ENCODE data around the gene KIF18B.

The KIF18B gene

DNA sequence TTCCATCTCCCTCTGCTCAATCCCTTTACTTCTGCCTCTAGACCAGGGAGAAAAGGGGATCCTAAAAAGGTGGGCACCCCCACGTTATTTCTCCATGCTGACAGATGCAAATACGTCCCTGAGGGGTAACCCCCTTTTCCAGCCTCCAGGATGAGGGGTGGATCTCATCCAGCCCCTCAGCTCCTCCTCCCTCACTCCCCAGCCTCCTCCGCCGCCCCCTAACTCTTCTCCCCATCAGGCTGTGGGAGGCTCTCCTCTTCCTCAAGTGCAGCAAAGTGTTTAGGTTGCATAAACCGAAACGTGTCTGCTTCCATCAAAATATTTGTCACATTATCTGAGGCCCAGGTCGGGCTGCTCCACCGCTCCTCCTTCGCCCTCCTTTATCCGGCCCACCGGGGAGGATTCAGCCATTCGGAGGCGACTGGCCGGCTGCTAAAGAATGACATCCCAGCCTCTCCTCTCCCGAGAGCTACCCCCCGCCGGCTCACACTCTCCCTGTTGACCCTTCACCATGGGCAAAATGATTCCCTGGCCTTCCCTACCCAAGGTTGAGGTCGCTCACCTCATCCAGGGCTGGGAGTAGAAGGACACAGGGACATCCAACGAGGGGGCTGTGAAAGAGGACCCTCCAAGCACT lies 21.7 kb upstream of the KIF18B start:
- TF ChIP-seq ZBTB7A (IDR thresholded peaks at IDR 0.05; ENCODE audit: low read depth) (no peak), FOXM1 (IDR thresholded peaks at IDR 0.05; ENCODE audit: borderline replicate concordance, low read depth) (no peak), TEAD4 (IDR thresholded peaks at IDR 0.05) (no peak), CREB1 (IDR thresholded peaks at IDR 0.05; ENCODE audit: low read depth) (no peak), EGR1 (IDR thresholded peaks at IDR 0.05) (no peak), CEBPB (IDR thresholded peaks at IDR 0.05) (no peak), YY1 (IDR thresholded peaks at IDR 0.05; ENCODE audit: low read depth) (no peak)
- TF ChIP-seq, protein P1, sequence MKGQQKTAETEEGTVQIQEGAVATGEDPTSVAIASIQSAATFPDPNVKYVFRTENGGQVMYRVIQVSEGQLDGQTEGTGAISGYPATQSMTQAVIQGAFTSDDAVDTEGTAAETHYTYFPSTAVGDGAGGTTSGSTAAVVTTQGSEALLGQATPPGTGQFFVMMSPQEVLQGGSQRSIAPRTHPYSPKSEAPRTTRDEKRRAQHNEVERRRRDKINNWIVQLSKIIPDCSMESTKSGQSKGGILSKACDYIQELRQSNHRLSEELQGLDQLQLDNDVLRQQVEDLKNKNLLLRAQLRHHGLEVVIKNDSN (IDR thresholded peaks at IDR 0.05), result no peak

DNA sequence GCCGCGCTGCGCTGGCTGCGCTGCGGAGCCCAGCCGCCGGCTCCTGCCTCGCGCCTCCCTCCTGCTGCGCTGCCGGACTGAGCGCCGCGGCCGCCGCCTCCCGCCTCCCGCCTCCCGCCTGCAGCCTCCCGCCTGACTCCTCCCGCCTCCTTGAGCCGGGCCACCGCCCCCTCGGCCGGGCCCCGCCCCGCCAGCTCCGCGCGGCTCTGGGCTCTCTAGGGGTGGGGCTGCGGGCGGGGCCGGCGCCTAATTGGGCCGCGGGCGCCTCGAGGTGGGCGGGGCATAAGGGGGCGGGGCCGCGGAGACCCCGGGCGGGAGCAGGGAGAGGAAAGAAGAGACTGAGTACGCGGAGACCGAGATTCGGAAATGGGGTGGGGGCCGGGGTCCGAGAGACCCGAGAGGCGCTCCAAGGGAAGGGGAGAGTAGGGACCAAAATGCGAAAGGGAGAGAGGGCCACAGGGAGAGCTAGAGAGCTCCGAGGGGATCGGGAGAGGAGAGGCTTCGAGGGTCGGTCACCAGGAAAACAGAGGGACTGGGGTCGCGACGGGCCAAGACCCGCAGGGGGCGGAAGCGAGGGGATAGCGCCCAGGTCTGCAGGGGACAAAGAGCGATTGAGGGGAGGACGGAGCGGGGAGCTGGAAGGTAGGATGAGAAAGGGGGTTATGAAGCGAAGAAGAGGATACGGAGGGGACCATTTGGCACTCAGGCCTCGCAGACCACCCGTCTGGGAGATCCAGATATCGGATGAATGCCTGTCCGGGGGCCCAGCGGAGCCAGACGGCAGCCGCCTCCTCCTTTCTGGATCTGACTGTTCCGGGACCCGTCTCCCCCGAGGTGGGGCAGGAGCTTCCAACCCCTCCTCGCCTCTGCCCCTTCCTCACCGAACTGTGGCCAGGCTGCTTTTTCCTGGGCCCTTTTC lies 20.9 kb upstream of the KIF18B start, which contains the start of gene C1QL1:
Gene C1QL1 (minus strand): TSS at position 79 of the 919 bp plus-strand sequence. CDS start 255 bp downstream, outside the sequence.
- TF ChIP-seq ZBTB7A (IDR thresholded peaks at IDR 0.05; ENCODE audit: low read depth) (peak; percentile 84), EGR1 (IDR thresholded peaks at IDR 0.05) (0 out of 2 replicates have a peak, but pooled peaks have one; percentile 5), YY1 (IDR thresholded peaks at IDR 0.05; ENCODE audit: low read depth) (no peak)
- TF ChIP-seq, protein P2, sequence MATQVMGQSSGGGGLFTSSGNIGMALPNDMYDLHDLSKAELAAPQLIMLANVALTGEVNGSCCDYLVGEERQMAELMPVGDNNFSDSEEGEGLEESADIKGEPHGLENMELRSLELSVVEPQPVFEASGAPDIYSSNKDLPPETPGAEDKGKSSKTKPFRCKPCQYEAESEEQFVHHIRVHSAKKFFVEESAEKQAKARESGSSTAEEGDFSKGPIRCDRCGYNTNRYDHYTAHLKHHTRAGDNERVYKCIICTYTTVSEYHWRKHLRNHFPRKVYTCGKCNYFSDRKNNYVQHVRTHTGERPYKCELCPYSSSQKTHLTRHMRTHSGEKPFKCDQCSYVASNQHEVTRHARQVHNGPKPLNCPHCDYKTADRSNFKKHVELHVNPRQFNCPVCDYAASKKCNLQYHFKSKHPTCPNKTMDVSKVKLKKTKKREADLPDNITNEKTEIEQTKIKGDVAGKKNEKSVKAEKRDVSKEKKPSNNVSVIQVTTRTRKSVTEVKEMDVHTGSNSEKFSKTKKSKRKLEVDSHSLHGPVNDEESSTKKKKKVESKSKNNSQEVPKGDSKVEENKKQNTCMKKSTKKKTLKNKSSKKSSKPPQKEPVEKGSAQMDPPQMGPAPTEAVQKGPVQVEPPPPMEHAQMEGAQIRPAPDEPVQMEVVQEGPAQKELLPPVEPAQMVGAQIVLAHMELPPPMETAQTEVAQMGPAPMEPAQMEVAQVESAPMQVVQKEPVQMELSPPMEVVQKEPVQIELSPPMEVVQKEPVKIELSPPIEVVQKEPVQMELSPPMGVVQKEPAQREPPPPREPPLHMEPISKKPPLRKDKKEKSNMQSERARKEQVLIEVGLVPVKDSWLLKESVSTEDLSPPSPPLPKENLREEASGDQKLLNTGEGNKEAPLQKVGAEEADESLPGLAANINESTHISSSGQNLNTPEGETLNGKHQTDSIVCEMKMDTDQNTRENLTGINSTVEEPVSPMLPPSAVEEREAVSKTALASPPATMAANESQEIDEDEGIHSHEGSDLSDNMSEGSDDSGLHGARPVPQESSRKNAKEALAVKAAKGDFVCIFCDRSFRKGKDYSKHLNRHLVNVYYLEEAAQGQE (IDR thresholded peaks at IDR 0.05; ENCODE audit: low read depth), result no peak
- TF ChIP-seq, protein P3, sequence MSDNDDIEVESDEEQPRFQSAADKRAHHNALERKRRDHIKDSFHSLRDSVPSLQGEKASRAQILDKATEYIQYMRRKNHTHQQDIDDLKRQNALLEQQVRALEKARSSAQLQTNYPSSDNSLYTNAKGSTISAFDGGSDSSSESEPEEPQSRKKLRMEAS (IDR thresholded peaks at IDR 0.05), result peak; percentile 83
- TF ChIP-seq, protein P1 (IDR thresholded peaks at IDR 0.05), result no peak

DNA sequence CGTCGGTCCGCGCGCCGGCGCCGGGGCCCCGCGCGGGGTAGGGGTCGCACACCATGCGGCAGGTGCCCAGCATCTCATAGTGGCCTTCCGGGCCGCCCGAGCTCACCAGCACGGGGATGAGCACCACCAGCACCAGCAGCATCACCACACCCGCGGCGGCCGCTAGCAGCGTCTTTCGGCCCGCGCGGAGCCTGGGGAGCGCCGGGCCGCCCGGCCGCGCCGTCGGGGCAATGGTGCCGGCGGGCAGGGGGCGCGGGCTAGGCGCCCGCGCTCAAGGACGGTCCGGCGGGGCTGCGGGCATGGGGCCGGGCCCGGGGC lies 20.3 kb upstream of the KIF18B start:
- TF ChIP-seq TCF12 (IDR thresholded peaks at IDR 0.05; ENCODE audit: low read depth) (no peak), EGR1 (IDR thresholded peaks at IDR 0.05) (no peak), FOXM1 (IDR thresholded peaks at IDR 0.05; ENCODE audit: borderline replicate concordance, low read depth) (no peak), CREB1 (IDR thresholded peaks at IDR 0.05; ENCODE audit: low read depth) (no peak), TEAD4 (IDR thresholded peaks at IDR 0.05) (no peak), ZBTB7A (IDR thresholded peaks at IDR 0.05; ENCODE audit: low read depth) (no peak), CEBPB (IDR thresholded peaks at IDR 0.05) (no peak), EP300 (IDR thresholded peaks at IDR 0.05; ENCODE audit: borderline replicate concordance) (no peak), TAF1 (IDR thresholded peaks at IDR 0.05; ENCODE audit: low read depth) (no peak), NFIC (IDR thresholded peaks at IDR 0.05) (no peak), RAD21 (IDR thresholded peaks at IDR 0.05; ENCODE audit: low read depth) (no peak), YY1 (IDR thresholded peaks at IDR 0.05; ENCODE audit: low read depth) (no peak)
- TF ChIP-seq, protein P2 (IDR thresholded peaks at IDR 0.05; ENCODE audit: low read depth), result no peak
- TF ChIP-seq, protein P1 (IDR thresholded peaks at IDR 0.05), result no peak
- TF ChIP-seq, protein P3 (IDR thresholded peaks at IDR 0.05), result no peak; the same call in 1 of the 2 replicates

DNA sequence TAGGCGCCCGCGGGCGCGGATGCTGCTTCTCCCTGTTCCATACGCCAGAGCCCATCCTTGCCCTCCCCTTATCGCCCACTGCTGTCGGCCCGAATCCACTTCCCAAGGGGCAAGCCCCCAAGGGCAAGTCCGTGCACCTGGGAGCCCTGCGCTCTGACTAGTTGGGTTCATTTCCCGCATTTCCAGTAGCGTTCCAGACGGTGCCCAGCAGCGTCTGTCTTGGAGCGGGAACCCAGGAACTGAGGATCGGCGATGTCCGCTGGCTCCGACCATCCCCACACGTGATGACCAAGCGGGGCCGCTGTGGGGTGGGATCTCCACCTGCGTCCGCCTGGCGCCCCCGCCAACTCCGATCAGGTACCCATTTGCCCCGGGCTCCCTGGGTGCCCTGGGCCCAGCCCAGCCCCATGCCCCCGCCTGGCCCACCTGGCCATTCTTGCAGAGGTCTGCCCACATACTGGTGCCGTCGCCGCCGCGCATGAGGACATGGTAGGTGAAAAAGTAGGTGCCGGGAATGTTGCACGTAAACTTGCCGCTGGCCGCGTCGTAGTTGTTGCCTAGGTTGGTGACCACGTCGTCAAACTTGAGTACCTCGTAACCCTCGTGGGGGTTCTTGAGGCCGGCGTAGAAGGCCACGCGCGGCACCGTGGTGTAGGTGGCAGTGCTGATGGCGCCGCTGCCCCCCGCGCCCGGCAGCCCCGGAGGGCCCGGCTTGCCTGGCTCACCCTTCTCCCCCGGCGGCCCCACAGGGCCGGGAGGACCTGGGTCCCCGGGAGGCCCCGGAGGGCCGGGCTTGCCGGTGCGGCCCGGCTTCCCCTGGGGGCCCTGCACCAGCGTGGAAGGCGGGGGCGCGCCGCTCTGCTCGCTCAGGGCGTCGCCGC lies 19.7 kb upstream of the KIF18B start:
- TF ChIP-seq RAD21 (IDR thresholded peaks at IDR 0.05; ENCODE audit: low read depth), result no peak
- no peak for TF ChIP-seq CEBPB (IDR thresholded peaks at IDR 0.05)
- no peak for TF ChIP-seq TEAD4 (IDR thresholded peaks at IDR 0.05)
- TF ChIP-seq NFIC (IDR thresholded peaks at IDR 0.05), result no peak
- TF ChIP-seq CREB1 (IDR thresholded peaks at IDR 0.05; ENCODE audit: low read depth), result no peak
- no peak for TF ChIP-seq ZBTB7A (IDR thresholded peaks at IDR 0.05; ENCODE audit: low read depth)
- no peak for TF ChIP-seq EGR1 (IDR thresholded peaks at IDR 0.05)
- TF ChIP-seq TCF12 (IDR thresholded peaks at IDR 0.05; ENCODE audit: low read depth), result no peak
- TF ChIP-seq YY1 (IDR thresholded peaks at IDR 0.05; ENCODE audit: low read depth), result no peak
- no peak for TF ChIP-seq TAF1 (IDR thresholded peaks at IDR 0.05; ENCODE audit: low read depth)
- no peak for TF ChIP-seq FOXM1 (IDR thresholded peaks at IDR 0.05; ENCODE audit: borderline replicate concordance, low read depth)
- no peak for TF ChIP-seq EP300 (IDR thresholded peaks at IDR 0.05; ENCODE audit: borderline replicate concordance)
- TF ChIP-seq, protein P3 (IDR thresholded peaks at IDR 0.05), result no peak

Data from Ishikawa (cell line).